ENCODE measurements around the gene IL17D.
A peak's percentile ranks its signal among the peaks of the same experiment; 100 is the strongest.
"Not testable (repeated sequence)": the region's sequence is repeated elsewhere in the genome, so short reads cannot be mapped to it uniquely, and the experiment has no call there.

IL17D gene

GRCh38 chr13:20740021-20740420 lies 36.5 kb downstream of the IL17D start:
- CTCF ChIA-PET, result no interaction called here
- Histone ChIP-seq H3K4me1 (ENCODE audit: control extremely low read depth in 1 of 4, control insufficient read depth in 4 of 4, insufficient read depth in 4 of 4, low read length in 3 of 4) (no peaks in the 10 kb centered on the region), H3K27me3 (replicated peaks in 2 of 5; ENCODE audit: control insufficient read depth in 4 of 5, insufficient read depth in 5 of 5, low read length in 4 of 5) (no peaks in the 10 kb centered on the region), H3K27ac (ENCODE audit: insufficient read depth in 1 of 2, low read depth in 1 of 2, low read length in 2 of 2, poor library complexity in 1 of 2, severe bottlenecking in 2 of 2) (no peak overlapping the region), H3K4me3 (ENCODE audit: control insufficient read depth in 1 of 7, extremely low read depth in 1 of 7, insufficient read depth in 4 of 7, low read depth in 2 of 7, low read length in 6 of 7) (no peak overlapping the region), H3K9me3 (ENCODE audit: control extremely low read depth in 1 of 5, control insufficient read depth in 4 of 5, insufficient read depth in 2 of 5, low read depth in 1 of 5, low read length in 4 of 5) (peaks cover 0 to 4% (median 3%) of the 10 kb centered on the region in 5 experiments), H3K36me3 (ENCODE audit: control insufficient read depth in 4 of 4, insufficient read depth in 4 of 4, low read length in 3 of 4) (peaks cover 0 to 11% (median 0%) of the 10 kb centered on the region in 4 experiments)
- no peak for DNase-seq
- WGBS (ENCODE audit: insufficient coverage), result 97% methylated on average over 21 of the region's 22 CpGs
- POLR2A ChIA-PET, result no interaction called here

DNA sequence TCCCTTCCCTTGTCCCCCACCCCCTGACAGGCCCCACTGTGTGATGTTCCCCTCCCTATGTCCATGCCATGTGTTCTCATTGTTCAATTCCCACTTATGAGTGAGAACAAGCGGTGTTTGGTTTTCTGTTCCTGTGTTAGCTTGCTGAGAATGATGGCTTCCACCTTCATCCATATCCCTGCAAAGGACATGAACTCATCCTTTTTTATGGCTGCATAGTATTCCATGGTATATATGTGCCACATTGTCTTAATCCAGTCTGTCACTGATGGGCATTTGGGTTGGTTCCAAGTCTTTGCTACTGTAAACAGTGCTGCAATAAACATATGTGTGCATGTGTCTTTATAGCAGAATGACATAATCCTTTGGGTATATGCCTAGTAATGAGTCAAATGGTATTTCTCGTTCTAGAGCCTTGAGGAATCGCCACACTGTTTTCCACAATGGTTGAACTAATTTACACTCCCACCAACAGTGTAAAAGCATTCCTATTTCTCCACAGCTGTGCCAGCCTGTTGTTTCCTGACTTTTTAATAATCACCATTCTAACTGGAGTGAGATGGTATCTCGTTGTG lies 40.4 kb downstream of the IL17D start:
- POLR2A ChIA-PET; CTCF ChIA-PET; DNase-seq; H3K4me1 ChIP-seq (ENCODE audit: control extremely low read depth in 1 of 4, control insufficient read depth in 4 of 4, insufficient read depth in 4 of 4, low read length in 3 of 4); H3K4me3 ChIP-seq (ENCODE audit: control insufficient read depth in 1 of 7, extremely low read depth in 1 of 7, insufficient read depth in 4 of 7, low read depth in 2 of 7, low read length in 6 of 7); H3K27me3 ChIP-seq (replicated peaks in 2 of 5; ENCODE audit: control insufficient read depth in 4 of 5, insufficient read depth in 5 of 5, low read length in 4 of 5); H3K27ac ChIP-seq (ENCODE audit: insufficient read depth in 1 of 2, low read depth in 1 of 2, low read length in 2 of 2, poor library complexity in 1 of 2, severe bottlenecking in 2 of 2): not testable (repeated sequence)
- peaks cover 0 to 13% (median 4%) of the 10 kb centered on the region in 5 experiments for H3K9me3 ChIP-seq (ENCODE audit: control extremely low read depth in 1 of 5, control insufficient read depth in 4 of 5, insufficient read depth in 2 of 5, low read depth in 1 of 5, low read length in 4 of 5)
- 100% methylated on average over 1 of the region's 4 CpGs for WGBS (ENCODE audit: insufficient coverage)
- H3K36me3 ChIP-seq (ENCODE audit: control insufficient read depth in 4 of 4, insufficient read depth in 4 of 4, low read length in 3 of 4), result peaks cover 0 to 11% (median 3%) of the 10 kb centered on the region in 4 experiments

- POLR2A ChIA-PET, result no interaction called here
- Histone ChIP-seq H3K36me3 (ENCODE audit: control insufficient read depth in 4 of 4, insufficient read depth in 4 of 4, low read length in 3 of 4) (peaks cover 0 to 9% (median 3%) of the 10 kb centered on the region in 4 experiments), H3K4me1 (ENCODE audit: control extremely low read depth in 1 of 4, control insufficient read depth in 4 of 4, insufficient read depth in 4 of 4, low read length in 3 of 4) (no peaks in the 10 kb centered on the region), H3K4me3 (ENCODE audit: control insufficient read depth in 1 of 7, extremely low read depth in 1 of 7, insufficient read depth in 4 of 7, low read depth in 2 of 7, low read length in 6 of 7) (no peak overlapping the region), H3K27me3 (replicated peaks in 2 of 5; ENCODE audit: control insufficient read depth in 4 of 5, insufficient read depth in 5 of 5, low read length in 4 of 5) (no peaks in the 10 kb centered on the region), H3K9me3 (ENCODE audit: control extremely low read depth in 1 of 5, control insufficient read depth in 4 of 5, insufficient read depth in 2 of 5, low read depth in 1 of 5, low read length in 4 of 5) (peaks cover 5 to 49% (median 12%) of the 10 kb centered on the region in 5 experiments), H3K27ac (ENCODE audit: insufficient read depth in 1 of 2, low read depth in 1 of 2, low read length in 2 of 2, poor library complexity in 1 of 2, severe bottlenecking in 2 of 2) (no peak overlapping the region)
- no peak for DNase-seq
- WGBS (ENCODE audit: insufficient coverage), result no CpG with 5 or more reads among the region's 1 CpG
- CTCF ChIA-PET, result interaction anchor here (1.3 to 1.8 kb wide), 2 partner anchors 41 to 79 kb away, joined by 3 to 5 read pairs; no protein-coding TSS in a partner anchor
Observed at GRCh38 chr13:20749377-20749776, 45.9 kb downstream of the IL17D start.

DNA sequence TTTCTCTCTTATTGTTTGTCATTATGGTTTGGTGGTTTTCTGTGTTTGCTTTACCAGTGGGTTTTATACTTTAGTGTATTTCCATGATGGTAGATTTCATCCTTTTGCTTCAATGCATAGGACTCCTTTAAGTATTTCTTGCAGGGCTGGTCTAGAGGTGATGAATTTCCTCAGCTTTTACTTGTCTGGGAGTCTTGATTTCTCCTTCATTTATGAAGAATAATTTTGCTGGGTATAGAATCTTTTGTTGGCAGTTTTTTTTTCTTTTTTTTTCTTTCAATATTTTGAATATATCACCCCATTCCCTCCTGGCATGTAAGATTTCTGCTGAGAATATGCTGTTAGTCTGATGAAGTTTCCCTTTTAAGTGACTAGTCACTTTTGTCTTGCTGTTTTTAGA lies 50.5 kb downstream of the IL17D start:
- peaks cover 7 to 29% (median 10%) of the 10 kb centered on the region in 4 experiments for H3K36me3 ChIP-seq (ENCODE audit: control insufficient read depth in 4 of 4, insufficient read depth in 4 of 4, low read length in 3 of 4)
- H3K27me3 ChIP-seq (replicated peaks in 2 of 5; ENCODE audit: control insufficient read depth in 4 of 5, insufficient read depth in 5 of 5, low read length in 4 of 5), result no peaks in the 10 kb centered on the region
- H3K9me3 ChIP-seq (ENCODE audit: control extremely low read depth in 1 of 5, control insufficient read depth in 4 of 5, insufficient read depth in 2 of 5, low read depth in 1 of 5, low read length in 4 of 5), result peaks cover 15 to 74% (median 20%) of the 10 kb centered on the region in 5 experiments
- DNase-seq, result peak in 2 of 3 donors; percentile 35 to 59
- CTCF ChIA-PET, result interaction anchor here (1.3 kb wide), 1 partner anchor 15 kb away, joined by 3 read pairs; no protein-coding TSS in a partner anchor
- POLR2A ChIA-PET, result no interaction called here
- H3K27ac ChIP-seq (ENCODE audit: insufficient read depth in 1 of 2, low read depth in 1 of 2, low read length in 2 of 2, poor library complexity in 1 of 2, severe bottlenecking in 2 of 2), result no peak overlapping the region
- no peak overlapping the region for H3K4me3 ChIP-seq (ENCODE audit: control insufficient read depth in 1 of 7, extremely low read depth in 1 of 7, insufficient read depth in 4 of 7, low read depth in 2 of 7, low read length in 6 of 7)
- H3K4me1 ChIP-seq (ENCODE audit: control extremely low read depth in 1 of 4, control insufficient read depth in 4 of 4, insufficient read depth in 4 of 4, low read length in 3 of 4), result no peaks in the 10 kb centered on the region

GRCh38 chr13:20760872-20761271 lies 57.4 kb downstream of the IL17D start:
- POLR2A ChIA-PET, result no interaction called here
- Histone ChIP-seq H3K36me3 (ENCODE audit: control insufficient read depth in 4 of 4, insufficient read depth in 4 of 4, low read length in 3 of 4) (peaks cover 0 to 14% (median 6%) of the 10 kb centered on the region in 4 experiments), H3K4me1 (ENCODE audit: control extremely low read depth in 1 of 4, control insufficient read depth in 4 of 4, insufficient read depth in 4 of 4, low read length in 3 of 4) (no peaks in the 10 kb centered on the region), H3K4me3 (ENCODE audit: control insufficient read depth in 1 of 7, extremely low read depth in 1 of 7, insufficient read depth in 4 of 7, low read depth in 2 of 7, low read length in 6 of 7) (no peak overlapping the region), H3K27ac (ENCODE audit: insufficient read depth in 1 of 2, low read depth in 1 of 2, low read length in 2 of 2, poor library complexity in 1 of 2, severe bottlenecking in 2 of 2) (no peak overlapping the region), H3K9me3 (ENCODE audit: control extremely low read depth in 1 of 5, control insufficient read depth in 4 of 5, insufficient read depth in 2 of 5, low read depth in 1 of 5, low read length in 4 of 5) (peaks cover 3 to 27% (median 9%) of the 10 kb centered on the region in 5 experiments), H3K27me3 (replicated peaks in 2 of 5; ENCODE audit: control insufficient read depth in 4 of 5, insufficient read depth in 5 of 5, low read length in 4 of 5) (no peaks in the 10 kb centered on the region)
- CTCF ChIA-PET, result interaction anchor here (0.6 kb wide), 1 partner anchor 580 kb away, joined by 3 read pairs; no protein-coding TSS in a partner anchor
- WGBS (ENCODE audit: insufficient coverage), result no CpG with 5 or more reads among the region's 3 CpGs
- no peak for DNase-seq

DNA sequence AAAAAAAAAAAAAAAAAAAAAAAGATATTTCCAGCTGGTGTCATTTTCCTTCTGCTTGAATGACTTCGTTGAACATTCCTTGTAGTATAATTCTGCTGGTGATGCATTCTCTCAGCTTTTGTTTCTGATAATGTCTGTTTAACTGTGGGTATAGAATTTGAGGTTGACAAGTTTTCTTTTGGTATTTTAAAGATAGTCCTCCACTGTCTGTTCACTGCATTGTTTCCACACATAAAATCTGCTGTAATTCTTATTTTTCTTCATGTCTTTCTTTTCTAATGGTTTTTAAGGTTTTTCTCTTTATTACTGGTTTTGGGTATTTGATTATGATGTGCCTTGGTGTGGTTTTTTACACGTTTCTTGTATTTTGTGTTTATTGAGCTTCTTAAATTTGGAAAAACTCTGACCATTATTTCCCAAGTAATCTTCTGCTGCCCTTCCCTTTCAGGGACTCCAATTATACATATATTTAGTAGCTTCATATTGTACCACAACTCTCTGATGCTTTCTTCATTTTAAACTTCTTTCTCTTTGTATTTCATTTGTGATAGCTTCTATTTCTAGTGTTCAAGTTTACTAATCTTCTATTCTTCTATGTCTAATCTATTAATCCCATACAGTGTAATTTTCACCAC lies 63.9 kb downstream of the IL17D start:
- Histone ChIP-seq H3K27me3 (replicated peaks in 2 of 5; ENCODE audit: control insufficient read depth in 4 of 5, insufficient read depth in 5 of 5, low read length in 4 of 5) (no peaks in the 10 kb centered on the region), H3K4me1 (ENCODE audit: control extremely low read depth in 1 of 4, control insufficient read depth in 4 of 4, insufficient read depth in 4 of 4, low read length in 3 of 4) (peaks cover 0 to 4% (median 2%) of the 10 kb centered on the region in 4 experiments), H3K4me3 (ENCODE audit: control insufficient read depth in 1 of 7, extremely low read depth in 1 of 7, insufficient read depth in 4 of 7, low read depth in 2 of 7, low read length in 6 of 7) (no peak overlapping the region), H3K36me3 (ENCODE audit: control insufficient read depth in 4 of 4, insufficient read depth in 4 of 4, low read length in 3 of 4) (peaks cover 0 to 23% (median 9%) of the 10 kb centered on the region in 4 experiments), H3K27ac (ENCODE audit: insufficient read depth in 1 of 2, low read depth in 1 of 2, low read length in 2 of 2, poor library complexity in 1 of 2, severe bottlenecking in 2 of 2) (no peak overlapping the region), H3K9me3 (ENCODE audit: control extremely low read depth in 1 of 5, control insufficient read depth in 4 of 5, insufficient read depth in 2 of 5, low read depth in 1 of 5, low read length in 4 of 5) (peaks cover 7 to 43% (median 12%) of the 10 kb centered on the region in 5 experiments)
- ChIA-PET CTCF (interaction anchor here (1.0 to 1.6 kb wide), 3 partner anchors 9 to 62 kb away, joined by 3 read pairs; no protein-coding TSS in a partner anchor), POLR2A (no interaction called here)
- no CpG with 5 or more reads among the region's 2 CpGs for WGBS (ENCODE audit: insufficient coverage)
- DNase-seq, result peak in 1 of 3 donors; percentile 22

- peaks cover 0 to 23% (median 9%) of the 10 kb centered on the region in 4 experiments for H3K36me3 ChIP-seq (ENCODE audit: control insufficient read depth in 4 of 4, insufficient read depth in 4 of 4, low read length in 3 of 4)
- no peaks in the 10 kb centered on the region for H3K27me3 ChIP-seq (replicated peaks in 2 of 5; ENCODE audit: control insufficient read depth in 4 of 5, insufficient read depth in 5 of 5, low read length in 4 of 5)
- WGBS (ENCODE audit: insufficient coverage), result 100% methylated on average over 1 of the region's 2 CpGs
- ChIA-PET CTCF (interaction anchor here (1.4 kb wide), 1 partner anchor 15 kb away, joined by 3 read pairs; no protein-coding TSS in a partner anchor), POLR2A (interaction anchor here (0.6 kb wide), 1 partner anchor 36 kb away, joined by 4 read pairs; no protein-coding TSS in a partner anchor)
- H3K27ac ChIP-seq (ENCODE audit: insufficient read depth in 1 of 2, low read depth in 1 of 2, low read length in 2 of 2, poor library complexity in 1 of 2, severe bottlenecking in 2 of 2), result no peak overlapping the region
- peak in 2 of 3 donors; percentile 63 to 81 for DNase-seq
- peak overlapping the region in 1 of 7 experiments; percentile 24 for H3K4me3 ChIP-seq (ENCODE audit: control insufficient read depth in 1 of 7, extremely low read depth in 1 of 7, insufficient read depth in 4 of 7, low read depth in 2 of 7, low read length in 6 of 7)
- peaks cover 7 to 43% (median 12%) of the 10 kb centered on the region in 5 experiments for H3K9me3 ChIP-seq (ENCODE audit: control extremely low read depth in 1 of 5, control insufficient read depth in 4 of 5, insufficient read depth in 2 of 5, low read depth in 1 of 5, low read length in 4 of 5)
- H3K4me1 ChIP-seq (ENCODE audit: control extremely low read depth in 1 of 4, control insufficient read depth in 4 of 4, insufficient read depth in 4 of 4, low read length in 3 of 4), result peaks cover 5 to 15% (median 14%) of the 10 kb centered on the region in 4 experiments
Observed at GRCh38 chr13:20769091-20769490, 65.6 kb downstream of the IL17D start.
